Keratinocyte (primary cell): ENCODE results near the gene KRTAP12-3. TPM values are rescaled to one million over a fixed set of nuclear protein-coding genes. Genes with fewer than 3 reads are reported as not detected.

Experiments used
- DNase-seq: peaks from one replicate; pipeline ENCODE4 v3.0.0-alpha.2; 2011; ENCODE audit warnings: low read depth, missing footprints, low spot score
- FAIRE-seq: peaks from 2 replicates; lab custom pipeline; 2011; peaks lifted over from hg19 to GRCh38; lab: Jason Lieb, UNC
- H2AFZ ChIP-seq: 2 replicates; pipeline ENCODE4 v1.6.0; 2012; ENCODE audit warnings: low read length, control low read depth, inconsistent platforms; ENCODE audit not compliant: control insufficient read depth
- H3K27ac ChIP-seq: 2 replicates; pipeline ENCODE4 v1.5.1; 2011; ENCODE audit warnings: low read length; ENCODE audit not compliant: control insufficient read depth, insufficient read depth
- H3K27me3 ChIP-seq: 3 replicates; pipeline ENCODE4 v1.6.0; 2011; ENCODE audit warnings: low read length; ENCODE audit not compliant: control insufficient read depth, insufficient read depth; ENCODE audit errors: extremely low read depth
- H3K36me3 ChIP-seq, 2 experiments: 2 replicates in 1 of 2; 3 replicates in 1 of 2; pipeline ENCODE4 v1.5.1; 2011; ENCODE audit warnings: low read length in 2 of 2, mild to moderate bottlenecking in 1 of 2; ENCODE audit not compliant: control insufficient read depth in 2 of 2, insufficient read depth in 2 of 2; ENCODE audit errors: extremely low read depth in 1 of 2
- H3K4me1 ChIP-seq: 3 replicates; pipeline ENCODE4 v1.5.1; 2011; ENCODE audit warnings: low read length; ENCODE audit not compliant: control insufficient read depth, insufficient read depth; ENCODE audit errors: extremely low read depth
- H3K4me2 ChIP-seq: 3 replicates; pipeline ENCODE4 v1.6.0; 2011; ENCODE audit warnings: low read depth, low read length; ENCODE audit not compliant: control insufficient read depth, insufficient read depth; ENCODE audit errors: extremely low read depth
- H3K4me3 ChIP-seq, 3 experiments: fragments of 200-600 bp in 1 of 3; sonication (generic) in 1 of 3; 2 replicates in 2 of 3; 3 replicates in 1 of 3; pipeline ENCODE4 v1.5.1; 2011 to 2016; ENCODE audit warnings: low read length in 3 of 3, mild to moderate bottlenecking in 3 of 3, control low read depth in 2 of 3, inconsistent platforms in 1 of 3, low read depth in 1 of 3, mixed read lengths in 1 of 3, mixed run types in 1 of 3, moderate library complexity in 1 of 3; ENCODE audit not compliant: control insufficient read depth in 2 of 3, insufficient read depth in 2 of 3; ENCODE audit errors: extremely low read depth in 1 of 3
- H3K79me2 ChIP-seq: 2 replicates; pipeline ENCODE4 v1.6.0; 2012; ENCODE audit warnings: low read length; ENCODE audit not compliant: control insufficient read depth, insufficient read depth
- H3K9ac ChIP-seq: 3 replicates; pipeline ENCODE4 v1.6.0; 2011; ENCODE audit warnings: low read length; ENCODE audit not compliant: control insufficient read depth, insufficient read depth; ENCODE audit errors: extremely low read depth
- H3K9me1 ChIP-seq: 3 replicates; pipeline ENCODE4 v1.6.0; 2011; ENCODE audit warnings: low read length; ENCODE audit not compliant: control insufficient read depth, insufficient read depth; ENCODE audit errors: extremely low read depth
- H3K9me3 ChIP-seq: 2 replicates; pipeline ENCODE4 v1.5.1; 2012; ENCODE audit warnings: low read depth, low read length; ENCODE audit not compliant: control insufficient read depth
- H4K20me1 ChIP-seq: 3 replicates; pipeline ENCODE4 v1.6.0; 2011; ENCODE audit warnings: low read length; ENCODE audit not compliant: control insufficient read depth, insufficient read depth; ENCODE audit errors: extremely low read depth
- CTCF ChIP-seq, 3 experiments: IDR thresholded peaks in 1 of 3; conservative IDR thresholded peaks in 1 of 3; optimal IDR thresholded peaks in 1 of 3; 2 replicates in 2 of 3; 3 replicates in 1 of 3; pipeline versions ENCODE3 to v1.5.1; 2011; ENCODE audit warnings: low read length in 3 of 3, mild to moderate bottlenecking in 3 of 3, moderate library complexity in 2 of 3, control low read depth in 1 of 3, inconsistent platforms in 1 of 3; ENCODE audit not compliant: insufficient read depth in 2 of 3; ENCODE audit errors: extremely low read depth in 1 of 3
- EZH2 ChIP-seq: IDR thresholded peaks from one replicate; pipeline ENCODE4 v1.6.1; 2012; ENCODE audit warnings: inconsistent platforms, mild to moderate bottlenecking, low read length, moderate library complexity
- dilution Hi-C: fragments of 300-500 bp; cut with MboI; formaldehyde crosslinking; loops from one replicate; pipeline ENCODE4 v1.7.0; 2020; ENCODE audit warnings: low sequenced_read_pairs; ENCODE audit not compliant: extremely low pct_ligation_motif_present
- polyA plus RNA-seq, 5 experiments: library from polyadenylated mRNA; depleted of rRNA in 3 of 5; stranded (reverse) in 3 of 5; stranded (forward) in 1 of 5; unstranded in 1 of 5; fragments of >200 nt; gene quantifications; 1 replicate in 1 of 5; 2 replicates in 3 of 5; 3 replicates in 1 of 5; pipeline versions ENCODE4 v1.2.1 to v1.2.3, GENCODE V29; 2011 to 2012; ENCODE audit warnings: missing spikeins in 2 of 5, low read depth in 1 of 5, low replicate concordance in 1 of 5

The KRTAP12-3 gene
- polyA plus RNA-seq, 1 donor (not counting 4 experiments of a cell fraction or from before 2014, with no cell fraction given): not detected

DNA sequence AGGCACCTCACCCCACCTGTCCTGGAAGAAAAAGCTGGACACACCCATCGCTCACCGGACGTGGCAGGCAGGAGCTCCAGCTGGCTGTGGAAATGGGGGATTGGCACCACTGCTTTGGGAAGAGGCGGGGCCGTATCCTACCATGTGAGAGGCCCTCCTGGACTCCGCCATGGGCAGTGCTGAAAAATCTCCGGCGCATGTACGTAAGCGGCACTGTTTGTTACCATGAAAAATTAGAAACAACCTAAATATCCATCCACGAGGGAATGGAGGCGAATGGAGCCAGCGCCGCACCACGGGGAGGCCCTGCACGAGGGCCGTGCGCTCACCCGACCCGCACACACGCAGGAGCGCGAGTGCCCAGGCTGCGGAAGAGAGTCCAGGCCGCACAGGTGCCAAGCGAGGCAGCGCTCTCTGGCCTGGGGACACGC lies 42.8 kb upstream of the KRTAP12-3 start:
- Histone ChIP-seq H3K9me1 (no peaks in the 10 kb centered on the region), H3K27ac (no peak overlapping the region), H3K4me1 (peaks cover 7% of the 10 kb centered on the region), H2AFZ (no peak overlapping the region), H3K79me2 (no peaks in the 10 kb centered on the region), H4K20me1 (no peaks in the 10 kb centered on the region), H3K27me3 (peaks cover 19% of the 10 kb centered on the region), H3K4me3 (no peak overlapping the region), H3K4me2 (no peak overlapping the region), H3K9me3 (peaks cover 9% of the 10 kb centered on the region), H3K36me3 (no peaks in the 10 kb centered on the region), H3K9ac (no peak overlapping the region)
- DNase-seq (no peak), FAIRE-seq (no peak)
- dilution Hi-C loops: no loop called here
- TF ChIP-seq EZH2 (no peak), CTCF (optimal IDR thresholded peaks at IDR 0.05 in 1 of 3, IDR thresholded peaks at IDR 0.05 in 1 of 3, conservative IDR thresholded peaks at IDR 0.05 in 1 of 3; ENCODE audit: extremely low read depth in 1 of 3, insufficient read depth in 2 of 3, low read length in 3 of 3) (no peak)

DNA sequence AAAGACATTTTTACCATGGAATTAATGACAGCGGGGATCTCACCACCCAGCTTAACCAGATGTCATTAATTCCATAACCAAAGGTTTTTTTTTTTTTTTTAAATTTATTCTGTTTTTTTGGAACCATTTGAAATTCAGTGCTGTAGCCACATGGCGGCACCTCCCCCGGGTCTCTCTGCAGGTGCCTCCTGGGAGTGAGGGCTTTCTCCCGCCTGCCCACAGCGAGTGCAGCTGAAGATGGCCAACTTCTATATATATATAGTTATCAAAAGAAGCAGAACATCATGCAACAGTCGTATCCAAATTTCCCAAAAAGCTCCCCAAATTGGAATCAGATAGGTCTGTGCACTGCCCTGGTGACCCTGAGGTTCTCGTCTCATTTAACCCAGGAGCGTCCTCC lies 42.3 kb upstream of the KRTAP12-3 start:
- no peaks in the 10 kb centered on the region for H3K36me3 ChIP-seq
- DNase-seq (no peak), FAIRE-seq (no peak)
- no peaks in the 10 kb centered on the region for H3K79me2 ChIP-seq
- TF ChIP-seq EZH2: no peak
- TF ChIP-seq CTCF (optimal IDR thresholded peaks at IDR 0.05 in 1 of 3, IDR thresholded peaks at IDR 0.05 in 1 of 3, conservative IDR thresholded peaks at IDR 0.05 in 1 of 3; ENCODE audit: extremely low read depth in 1 of 3, insufficient read depth in 2 of 3, low read length in 3 of 3): no peak
- H3K9ac ChIP-seq: no peak overlapping the region
- no peaks in the 10 kb centered on the region for H3K9me1 ChIP-seq
- peaks cover 19% of the 10 kb centered on the region for H3K27me3 ChIP-seq
- no peak overlapping the region for H3K4me3 ChIP-seq
- H3K27ac ChIP-seq: no peak overlapping the region
- no peak overlapping the region for H2AFZ ChIP-seq
- dilution Hi-C loops: no loop called here
- H3K4me2 ChIP-seq: no peak overlapping the region
- peaks cover 9% of the 10 kb centered on the region for H3K9me3 ChIP-seq
- H3K4me1 ChIP-seq: peaks cover 7% of the 10 kb centered on the region
- no peaks in the 10 kb centered on the region for H4K20me1 ChIP-seq
